ENCODE data around the gene NKX6-2.

Gene NKX6-2

DNA sequence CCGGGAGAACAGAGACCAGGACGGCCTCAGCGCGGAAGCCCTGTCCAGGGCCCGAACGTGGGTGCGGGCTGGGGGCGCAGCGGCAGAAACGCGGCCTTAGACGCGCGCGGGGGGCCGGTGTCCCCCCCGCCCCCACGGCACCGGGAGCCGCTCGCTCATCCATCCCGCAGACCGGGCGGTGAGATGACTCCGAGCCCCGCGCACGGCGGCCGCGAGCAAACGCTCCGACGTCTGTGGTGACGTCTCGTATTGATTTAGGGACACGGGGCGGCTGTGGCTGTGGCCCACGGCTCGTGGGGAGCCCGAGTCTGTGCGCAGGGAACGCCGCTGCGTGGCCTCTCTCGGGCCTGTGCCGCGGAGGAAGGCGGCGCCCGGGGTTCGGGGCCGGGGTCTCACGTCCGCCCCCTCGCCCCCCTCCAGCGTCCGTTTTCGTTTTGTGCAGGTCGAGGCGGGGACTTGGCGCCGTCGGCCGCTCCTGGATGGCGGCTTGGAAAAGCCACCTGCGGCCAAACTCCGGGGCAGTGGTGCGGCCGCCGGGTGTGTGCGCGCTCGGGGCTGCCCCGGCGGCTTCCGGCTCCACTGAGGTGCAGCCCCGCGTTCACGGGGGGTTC is 1.0 kb upstream of the NKX6-2 start (continued):
- no peak for TF ChIP-seq KLF7 (tag by site-specific recombination; IDR thresholded peaks at IDR 0.05; ENCODE audit: borderline replicate concordance)
- no peak for TF ChIP-seq ZNF10 (tag by site-specific recombination; IDR thresholded peaks at IDR 0.05)
- TF ChIP-seq SP3 (tag by site-specific recombination; IDR thresholded peaks at IDR 0.05) = peak; percentile 6; the same call in 1 of the 2 replicates
- TF ChIP-seq, protein P1, sequence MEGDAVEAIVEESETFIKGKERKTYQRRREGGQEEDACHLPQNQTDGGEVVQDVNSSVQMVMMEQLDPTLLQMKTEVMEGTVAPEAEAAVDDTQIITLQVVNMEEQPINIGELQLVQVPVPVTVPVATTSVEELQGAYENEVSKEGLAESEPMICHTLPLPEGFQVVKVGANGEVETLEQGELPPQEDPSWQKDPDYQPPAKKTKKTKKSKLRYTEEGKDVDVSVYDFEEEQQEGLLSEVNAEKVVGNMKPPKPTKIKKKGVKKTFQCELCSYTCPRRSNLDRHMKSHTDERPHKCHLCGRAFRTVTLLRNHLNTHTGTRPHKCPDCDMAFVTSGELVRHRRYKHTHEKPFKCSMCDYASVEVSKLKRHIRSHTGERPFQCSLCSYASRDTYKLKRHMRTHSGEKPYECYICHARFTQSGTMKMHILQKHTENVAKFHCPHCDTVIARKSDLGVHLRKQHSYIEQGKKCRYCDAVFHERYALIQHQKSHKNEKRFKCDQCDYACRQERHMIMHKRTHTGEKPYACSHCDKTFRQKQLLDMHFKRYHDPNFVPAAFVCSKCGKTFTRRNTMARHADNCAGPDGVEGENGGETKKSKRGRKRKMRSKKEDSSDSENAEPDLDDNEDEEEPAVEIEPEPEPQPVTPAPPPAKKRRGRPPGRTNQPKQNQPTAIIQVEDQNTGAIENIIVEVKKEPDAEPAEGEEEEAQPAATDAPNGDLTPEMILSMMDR (tag by site-specific recombination; IDR thresholded peaks at IDR 0.05) = no peak
- TF ChIP-seq, protein P2, sequence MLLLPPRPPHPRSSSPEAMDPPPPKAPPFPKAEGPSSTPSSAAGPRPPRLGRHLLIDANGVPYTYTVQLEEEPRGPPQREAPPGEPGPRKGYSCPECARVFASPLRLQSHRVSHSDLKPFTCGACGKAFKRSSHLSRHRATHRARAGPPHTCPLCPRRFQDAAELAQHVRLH (tag by site-specific recombination; IDR thresholded peaks at IDR 0.05) = no peak
- TF ChIP-seq, protein P3, sequence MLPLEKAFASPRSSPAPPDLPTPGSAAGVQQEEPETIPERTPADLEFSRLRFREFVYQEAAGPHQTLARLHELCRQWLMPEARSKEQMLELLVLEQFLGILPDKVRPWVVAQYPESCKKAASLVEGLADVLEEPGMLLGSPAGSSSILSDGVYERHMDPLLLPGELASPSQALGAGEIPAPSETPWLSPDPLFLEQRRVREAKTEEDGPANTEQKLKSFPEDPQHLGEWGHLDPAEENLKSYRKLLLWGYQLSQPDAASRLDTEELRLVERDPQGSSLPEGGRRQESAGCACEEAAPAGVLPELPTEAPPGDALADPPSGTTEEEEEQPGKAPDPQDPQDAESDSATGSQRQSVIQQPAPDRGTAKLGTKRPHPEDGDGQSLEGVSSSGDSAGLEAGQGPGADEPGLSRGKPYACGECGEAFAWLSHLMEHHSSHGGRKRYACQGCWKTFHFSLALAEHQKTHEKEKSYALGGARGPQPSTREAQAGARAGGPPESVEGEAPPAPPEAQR (tag by site-specific recombination; IDR thresholded peaks at IDR 0.05) = no peak
- TF ChIP-seq SETDB1 (IDR thresholded peaks at IDR 0.05; ENCODE audit: insufficient read length, low read length) = no peak
- TF ChIP-seq ZNF701 (tag by site-specific recombination; IDR thresholded peaks at IDR 0.05) = no peak
- TF ChIP-seq SP7 (tag by site-specific recombination; IDR thresholded peaks at IDR 0.05) = no peak
- no peak for TF ChIP-seq ZNF350 (tag by site-specific recombination; IDR thresholded peaks at IDR 0.05)
- no peak for TF ChIP-seq ZNF394 (tag by site-specific recombination; IDR thresholded peaks at IDR 0.05; ENCODE audit: borderline replicate concordance)
- TF ChIP-seq ZNF544 (tag by site-specific recombination; IDR thresholded peaks at IDR 0.05) = no peak
- TF ChIP-seq ZNF292 (tag by site-specific recombination; IDR thresholded peaks at IDR 0.05; ENCODE audit: borderline replicate concordance, low read depth) = no peak
- TF ChIP-seq ZBTB48 (tag by site-specific recombination; IDR thresholded peaks at IDR 0.05) = 0 out of 2 replicates have a peak, but pooled peaks have one; percentile 13
- TF ChIP-seq, protein P4, sequence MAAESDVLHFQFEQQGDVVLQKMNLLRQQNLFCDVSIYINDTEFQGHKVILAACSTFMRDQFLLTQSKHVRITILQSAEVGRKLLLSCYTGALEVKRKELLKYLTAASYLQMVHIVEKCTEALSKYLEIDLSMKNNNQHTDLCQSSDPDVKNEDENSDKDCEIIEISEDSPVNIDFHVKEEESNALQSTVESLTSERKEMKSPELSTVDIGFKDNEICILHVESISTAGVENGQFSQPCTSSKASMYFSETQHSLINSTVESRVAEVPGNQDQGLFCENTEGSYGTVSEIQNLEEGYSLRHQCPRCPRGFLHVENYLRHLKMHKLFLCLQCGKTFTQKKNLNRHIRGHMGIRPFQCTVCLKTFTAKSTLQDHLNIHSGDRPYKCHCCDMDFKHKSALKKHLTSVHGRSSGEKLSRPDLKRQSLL (tag by site-specific recombination; IDR thresholded peaks at IDR 0.05) = no peak
- no peak for TF ChIP-seq ZNF830 (tag by site-specific recombination; IDR thresholded peaks at IDR 0.05; ENCODE audit: low read depth)
- TF ChIP-seq ZNF473 (tag by site-specific recombination; IDR thresholded peaks at IDR 0.05) = no peak
- TF ChIP-seq, protein P5, sequence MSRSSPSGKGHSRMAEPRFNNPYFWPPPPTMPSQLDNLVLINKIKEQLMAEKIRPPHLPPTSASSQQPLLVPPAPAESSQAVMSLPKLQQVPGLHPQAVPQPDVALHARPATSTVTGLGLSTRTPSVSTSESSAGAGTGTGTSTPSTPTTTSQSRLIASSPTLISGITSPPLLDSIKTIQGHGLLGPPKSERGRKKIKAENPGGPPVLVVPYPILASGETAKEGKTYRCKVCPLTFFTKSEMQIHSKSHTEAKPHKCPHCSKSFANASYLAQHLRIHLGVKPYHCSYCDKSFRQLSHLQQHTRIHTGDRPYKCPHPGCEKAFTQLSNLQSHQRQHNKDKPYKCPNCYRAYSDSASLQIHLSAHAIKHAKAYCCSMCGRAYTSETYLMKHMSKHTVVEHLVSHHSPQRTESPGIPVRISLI (tag by site-specific recombination; IDR thresholded peaks at IDR 0.05) = no peak
- TF ChIP-seq ZNF623 (tag by site-specific recombination; IDR thresholded peaks at IDR 0.05) = no peak
- no peak for TF ChIP-seq ZNF707 (tag by site-specific recombination; IDR thresholded peaks at IDR 0.05)
- TF ChIP-seq, protein P6, sequence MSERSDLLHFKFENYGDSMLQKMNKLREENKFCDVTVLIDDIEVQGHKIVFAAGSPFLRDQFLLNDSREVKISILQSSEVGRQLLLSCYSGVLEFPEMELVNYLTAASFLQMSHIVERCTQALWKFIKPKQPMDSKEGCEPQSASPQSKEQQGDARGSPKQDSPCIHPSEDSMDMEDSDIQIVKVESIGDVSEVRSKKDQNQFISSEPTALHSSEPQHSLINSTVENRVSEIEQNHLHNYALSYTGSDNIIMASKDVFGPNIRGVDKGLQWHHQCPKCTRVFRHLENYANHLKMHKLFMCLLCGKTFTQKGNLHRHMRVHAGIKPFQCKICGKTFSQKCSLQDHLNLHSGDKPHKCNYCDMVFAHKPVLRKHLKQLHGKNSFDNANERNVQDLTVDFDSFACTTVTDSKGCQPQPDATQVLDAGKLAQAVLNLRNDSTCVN (tag by site-specific recombination; optimal IDR thresholded peaks at IDR 0.05) = peak; percentile 66
- TF ChIP-seq ZNF184 (tag by site-specific recombination; IDR thresholded peaks at IDR 0.05) = no peak
- TF ChIP-seq ZNF76 (tag by site-specific recombination; IDR thresholded peaks at IDR 0.05; ENCODE audit: borderline replicate concordance, low read depth) = 0 out of 2 replicates have a peak, but pooled peaks have one; percentile 5
- TF ChIP-seq ZNF211 (tag by site-specific recombination; IDR thresholded peaks at IDR 0.05; ENCODE audit: low read depth) = no peak
- TF ChIP-seq HOXA7 (CRISPR knock-in tag; IDR thresholded peaks at IDR 0.05; ENCODE audit: borderline replicate concordance) = no peak
- TF ChIP-seq ZNF621 (tag by site-specific recombination; IDR thresholded peaks at IDR 0.05) = no peak
- TF ChIP-seq ZSCAN30 (tag by site-specific recombination; IDR thresholded peaks at IDR 0.05) = no peak
- no peak for TF ChIP-seq RBAK (tag by site-specific recombination; IDR thresholded peaks at IDR 0.05)

All from HEK293 (cell line).